Right atrium auricular region (tissue), 2 donors: ENCODE measurements around the gene DMRT2. TPM values are rescaled to one million over a fixed set of nuclear protein-coding genes. Genes with fewer than 3 reads are reported as not detected.

Source experiments
- DNase-seq: peaks from one replicate; pipeline ENCODE4 v3.0.0-alpha.2; 2019; ENCODE audit warnings: low spot score
- H3K27ac ChIP-seq, 2 donors: fragments of 200-600 bp; sonication (generic); 1 replicate in 1 of 2; 2 replicates in 1 of 2; pipeline ENCODE4 v1.5.1; 2016 to 2019
- H3K27me3 ChIP-seq, 2 donors: fragments of 200-600 bp; sonication (generic); one replicate each; pipeline versions ENCODE4 v1.5.1 to v1.6.0; 2017 to 2019
- H3K36me3 ChIP-seq: fragments of 200-600 bp; sonication (generic); one replicate; pipeline ENCODE4 v1.5.1; 2016
- H3K4me1 ChIP-seq, 2 donors: fragments of 200-600 bp; sonication (generic); one replicate each; pipeline versions ENCODE4 v1.5.1 to v1.6.0; 2017 to 2019
- H3K4me3 ChIP-seq, 2 donors: fragments of 200-600 bp; sonication (generic); 1 replicate in 1 of 2; 2 replicates in 1 of 2; pipeline ENCODE4 v1.5.1; 2017 to 2019; ENCODE audit warnings: mild to moderate bottlenecking in 1 of 2, moderate library complexity in 1 of 2
- H3K9me3 ChIP-seq, 2 donors: fragments of 200-600 bp; sonication (generic); one replicate each; pipeline ENCODE4 v1.5.1; 2019
- CTCF ChIP-seq, 2 donors: fragments of 200-600 bp; sonication (generic); IDR thresholded peaks; one replicate each; pipeline ENCODE4 v1.5.1; 2019; ENCODE audit warnings: antibody characterized with exemption in 2 of 2
- total RNA-seq, 2 donors: library from RNA; depleted of rRNA; stranded (reverse); fragments of >200 nt; gene quantifications; one replicate each; pipeline ENCODE4 v1.1.0, GENCODE V29; 2016

DMRT2 gene
- total RNA-seq, 2 donors from 2014 or later = not detected

DNA sequence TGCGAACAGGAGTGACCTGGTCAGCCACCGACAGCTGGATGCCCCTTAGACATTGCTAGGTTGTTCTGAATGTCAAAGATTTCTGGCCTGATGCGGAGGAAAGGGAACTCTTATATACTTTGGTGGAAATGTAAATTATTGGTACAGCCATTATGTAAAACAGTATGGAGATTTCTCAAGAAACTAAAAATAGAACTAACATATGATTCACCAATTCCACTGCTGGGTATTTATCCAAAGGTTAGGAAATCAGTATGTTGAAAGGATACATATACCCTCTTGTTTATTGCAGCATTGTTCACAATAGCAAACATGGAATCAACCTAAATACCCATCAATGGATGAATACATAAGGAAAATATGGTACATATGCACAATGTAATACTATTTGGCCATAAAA, 41.9 kb upstream of the DMRT2 start:
- peaks cover 0 to 3% of the 10 kb centered on the region in 2 donors for H3K4me1 ChIP-seq
- no peak overlapping the region for H3K27ac ChIP-seq
- TF ChIP-seq CTCF (IDR thresholded peaks at IDR 0.05) = no peak
- H3K4me3 ChIP-seq = no peak overlapping the region
- H3K9me3 ChIP-seq = no peaks in the 10 kb centered on the region
- H3K27me3 ChIP-seq = no peaks in the 10 kb centered on the region
- no peak for DNase-seq
- no peaks in the 10 kb centered on the region for H3K36me3 ChIP-seq

DNA sequence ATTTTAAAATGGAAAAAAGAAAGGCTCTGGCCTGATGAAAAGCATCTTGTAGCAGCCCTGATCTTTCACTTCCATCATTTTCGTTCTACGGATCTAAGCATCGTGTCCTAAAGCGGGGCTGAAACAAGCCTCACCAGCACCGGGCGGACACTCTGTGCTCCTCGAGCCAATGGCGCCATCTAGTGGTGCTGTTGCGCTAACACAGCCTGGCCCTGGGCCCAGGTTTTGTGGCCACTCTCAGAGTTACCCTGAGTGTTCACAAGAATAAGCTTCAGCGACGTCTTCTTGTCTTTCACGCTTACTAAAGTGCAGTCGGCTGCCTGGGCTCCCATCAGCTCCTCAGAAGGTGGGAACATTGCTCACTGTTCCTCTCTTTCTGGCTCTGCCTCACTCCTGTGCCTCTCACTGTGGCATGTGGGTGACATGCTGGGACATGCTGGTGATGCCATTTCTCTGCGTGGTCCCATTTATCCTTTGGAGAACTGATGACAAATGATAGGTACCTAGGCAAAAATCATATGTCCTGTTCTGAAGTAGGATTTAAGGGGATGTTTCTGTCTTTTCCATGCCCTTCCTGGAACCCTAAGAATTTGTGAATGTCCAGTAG, 41.0 kb upstream of the DMRT2 start:
- Histone ChIP-seq H3K36me3 (no peaks in the 10 kb centered on the region), H3K27ac (no peak overlapping the region), H3K27me3 (no peaks in the 10 kb centered on the region), H3K9me3 (no peaks in the 10 kb centered on the region), H3K4me3 (no peak overlapping the region), H3K4me1 (peaks cover 0 to 3% of the 10 kb centered on the region in 2 donors)
- peak; percentile 96 to 99 for TF ChIP-seq CTCF (IDR thresholded peaks at IDR 0.05)
- peak; percentile 82 for DNase-seq

DNA sequence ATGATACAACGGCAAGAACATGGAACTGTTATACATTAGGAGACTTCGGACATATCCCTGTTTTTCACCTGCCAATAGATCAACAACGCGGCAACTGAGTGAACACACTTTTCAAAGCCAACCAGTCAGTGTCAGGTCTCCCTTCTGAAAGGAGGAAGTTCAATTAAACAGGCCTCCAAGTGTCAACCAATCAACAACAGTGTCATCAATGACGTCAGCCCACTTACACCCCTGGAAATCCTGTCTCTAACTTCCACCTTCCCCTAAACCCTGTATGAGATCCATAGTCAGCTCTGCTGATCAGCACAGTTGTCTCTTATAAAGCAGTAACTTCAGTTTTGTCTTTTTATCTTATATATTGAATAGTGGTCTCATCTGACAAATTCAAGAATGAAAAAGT, 37.1 kb upstream of the DMRT2 start:
- H3K4me1 ChIP-seq = peaks cover 0 to 3% of the 10 kb centered on the region in 2 donors
- no peaks in the 10 kb centered on the region for H3K9me3 ChIP-seq
- H3K27ac ChIP-seq = no peak overlapping the region
- H3K27me3 ChIP-seq = no peaks in the 10 kb centered on the region
- DNase-seq = no peak
- no peaks in the 10 kb centered on the region for H3K36me3 ChIP-seq
- TF ChIP-seq CTCF (IDR thresholded peaks at IDR 0.05) = no peak
- H3K4me3 ChIP-seq = no peak overlapping the region

GRCh38 chr9:1014225-1014624, 35.9 kb upstream of the DMRT2 start:
- Histone ChIP-seq H3K27me3 (no peaks in the 10 kb centered on the region), H3K9me3 (no peaks in the 10 kb centered on the region), H3K36me3 (no peaks in the 10 kb centered on the region)

DNA sequence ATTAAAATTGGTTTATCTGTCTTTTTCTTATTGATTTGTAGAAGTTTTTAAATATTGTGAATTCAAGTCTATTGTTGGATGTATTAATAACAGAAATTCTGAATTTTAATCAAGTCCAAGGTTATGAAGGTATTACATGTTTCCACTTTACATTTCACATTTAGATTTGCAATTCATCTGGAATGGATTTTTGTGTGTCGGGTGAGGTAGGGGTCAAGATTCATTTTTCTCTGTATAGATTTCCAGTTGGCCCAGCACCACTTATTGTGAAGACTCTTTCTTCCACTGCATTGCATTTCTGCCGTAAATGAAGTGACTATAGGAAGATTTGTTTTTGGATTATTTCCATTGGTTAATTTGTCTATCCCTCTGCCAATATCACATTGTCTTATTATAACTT, 35.5 kb upstream of the DMRT2 start:
- H3K4me3 ChIP-seq = no peak overlapping the region
- no peaks in the 10 kb centered on the region for H3K36me3 ChIP-seq
- no peaks in the 10 kb centered on the region for H3K27me3 ChIP-seq
- no peak overlapping the region for H3K27ac ChIP-seq
- no peak for DNase-seq
- H3K9me3 ChIP-seq = no peaks in the 10 kb centered on the region
- no peaks in the 10 kb centered on the region for H3K4me1 ChIP-seq
- TF ChIP-seq CTCF (IDR thresholded peaks at IDR 0.05) = no peak

More at GRCh38 chr9:1014225-1014624, 35.9 kb upstream of the DMRT2 start:
- TF ChIP-seq CTCF (IDR thresholded peaks at IDR 0.05) = no peak
- Histone ChIP-seq H3K27ac (no peak overlapping the region), H3K4me1 (peaks cover 0 to 2% of the 10 kb centered on the region in 2 donors), H3K4me3 (no peak overlapping the region)
- no peak for DNase-seq

- Histone ChIP-seq H3K9me3 (peaks cover 0 to 11% of the 10 kb centered on the region in 2 donors), H3K36me3 (no peaks in the 10 kb centered on the region), H3K27me3 (no peaks in the 10 kb centered on the region), H3K4me3 (no peak overlapping the region), H3K4me1 (no peaks in the 10 kb centered on the region), H3K27ac (no peak overlapping the region)
- no peak for DNase-seq
- TF ChIP-seq CTCF (IDR thresholded peaks at IDR 0.05) = peak in 1 of 2 donors; percentile 48
Measured at GRCh38 chr9:1018121-1018520, 32.0 kb upstream of the DMRT2 start.
